AG04449 (cell line): ENCODE data around the gene BEX3.

Source experiments
- CTCF ChIA-PET: fragments of 350-600 bp; formaldehyde crosslinking; extraction: SDS; loops from one replicate; lab custom pipeline; 2021; ENCODE audit warnings: antibody characterized with exemption; lab: Yijun Ruan, JAX
- POLR2A ChIA-PET: fragments of 400-600, 350-600 bp; formaldehyde crosslinking; extraction: SDS; loops from one replicate; lab custom pipeline; 2020; ENCODE audit warnings: antibody characterized with exemption, inconsistent platforms; lab: Yijun Ruan, JAX
- DNase-seq: peaks from one replicate; pipeline ENCODE4 v3.0.0-alpha.2; 2010; ENCODE audit warnings: low read depth, low spot score
- H3K4me3 ChIP-seq: 2 replicates; pipeline ENCODE4 v1.5.1; 2011; ENCODE audit warnings: low read depth, mild to moderate bottlenecking, control low read depth, low read length
- CTCF ChIP-seq: IDR thresholded peaks from one replicate; pipeline ENCODE4 v1.5.1; 2011; ENCODE audit warnings: mild to moderate bottlenecking, moderate library complexity, low read length, control low read depth, inconsistent platforms; ENCODE audit not compliant: insufficient read depth; ENCODE audit errors: missing control alignments

Gene BEX3

GRCh38 chrX:103360916-103361315 is 15.4 kb upstream of the BEX3 start:
- ChIA-PET CTCF (interaction anchor here (0.9 kb wide), 1 partner anchor 17 kb away, joined by 3 read pairs; no protein-coding TSS in a partner anchor), POLR2A (no interaction called here)
- no peak overlapping the region for H3K4me3 ChIP-seq
- no peak for TF ChIP-seq CTCF
- no peak for DNase-seq

GRCh38 chrX:103361798-103362197 is 14.5 kb upstream of the BEX3 start:
- no peak for TF ChIP-seq CTCF
- POLR2A ChIA-PET = interaction anchor here (1.1 kb wide), 1 partner anchor 42 kb away, joined by 3 read pairs; no protein-coding TSS in a partner anchor
- CTCF ChIA-PET = interaction anchor here (0.6 to 0.9 kb wide), 2 partner anchors 18 to 101 kb away, joined by 3 read pairs; no protein-coding TSS in a partner anchor
- no peak overlapping the region for H3K4me3 ChIP-seq
- DNase-seq = no peak

- TF ChIP-seq CTCF = no peak
- DNase-seq = no peak
- POLR2A ChIA-PET = interaction anchor here (1.1 kb wide), 1 partner anchor 42 kb away, joined by 3 read pairs; no protein-coding TSS in a partner anchor
- CTCF ChIA-PET = no interaction called here
- H3K4me3 ChIP-seq = no peak overlapping the region
Measured at GRCh38 chrX:103362474-103362873, 13.9 kb upstream of the BEX3 start.

GRCh38 chrX:103363046-103363445 is 13.3 kb upstream of the BEX3 start:
- CTCF ChIA-PET = no interaction called here
- POLR2A ChIA-PET = interaction anchor here (1.1 kb wide), 1 partner anchor 41 kb away, joined by 3 read pairs; no protein-coding TSS in a partner anchor
- TF ChIP-seq CTCF = no peak
- no peak overlapping the region for H3K4me3 ChIP-seq
- DNase-seq = no peak

GRCh38 chrX:103367502-103367901 is 8.8 kb upstream of the BEX3 start:
- no peak for DNase-seq
- POLR2A ChIA-PET = no interaction called here
- no peak overlapping the region for H3K4me3 ChIP-seq
- CTCF ChIA-PET = interaction anchor here (0.7 kb wide), 1 partner anchor 9 kb away, joined by 3 read pairs; the partner anchor contains the start of gene BEX3
- no peak for TF ChIP-seq CTCF

GRCh38 chrX:103369479-103369878 is 6.9 kb upstream of the BEX3 start:
- no peak for DNase-seq
- ChIA-PET POLR2A (no interaction called here), CTCF (no interaction called here)
- no peak overlapping the region for H3K4me3 ChIP-seq
- TF ChIP-seq CTCF = no peak
